ENCODE data around the gene SNX33. TPM values are rescaled to one million over a fixed set of nuclear protein-coding genes. Genes with fewer than 3 reads are reported as not detected.
A peak's percentile ranks its signal among the peaks of the same experiment; 100 is the strongest.
"Not testable (repeated sequence)": the region's sequence is repeated elsewhere in the genome, so short reads cannot be mapped to it uniquely, and the experiment has no call there.

SNX33 gene
- polyA plus RNA-seq (ENCODE audit: insufficient read length in 3 of 3): 10 to 100 TPM; 18.0 to 21.8 (median 20.5) TPM
- long read RNA-seq, donor 1, full-length matches to known transcripts: 4 of 4 reads
- long read RNA-seq, donor 1, partial matches to known transcripts: 0 of 4 reads
- long read RNA-seq, donor 1, other reads (novel, unspliced or antisense): 0 of 4 reads
- long read RNA-seq, donor 2, full-length matches to known transcripts: 1 of 6 reads
- long read RNA-seq, donor 2, partial matches to known transcripts: 5 of 6 reads
- long read RNA-seq, donor 2, other reads (novel, unspliced or antisense): 0 of 6 reads
- long read RNA-seq, donor 3, full-length matches to known transcripts: 12 of 12 reads
- long read RNA-seq, donor 3, partial matches to known transcripts: 0 of 12 reads
- long read RNA-seq, donor 3, other reads (novel, unspliced or antisense): 0 of 12 reads
- long read RNA-seq, donor 4, full-length matches to known transcripts: 5 of 5 reads
- long read RNA-seq, donor 4, partial matches to known transcripts: 0 of 5 reads
- long read RNA-seq, donor 4, other reads (novel, unspliced or antisense): 0 of 5 reads
- long read RNA-seq, donor 5: 0 reads
- long read RNA-seq, donor 6, full-length matches to known transcripts: 8 of 8 reads
- long read RNA-seq, donor 6, partial matches to known transcripts: 0 of 8 reads
- long read RNA-seq, donor 6, other reads (novel, unspliced or antisense): 0 of 8 reads
- long read RNA-seq, donor 7, full-length matches to known transcripts: 2 of 2 reads
- long read RNA-seq, donor 7, partial matches to known transcripts: 0 of 2 reads
- long read RNA-seq, donor 7, other reads (novel, unspliced or antisense): 0 of 2 reads
- long read RNA-seq, donor 8: 0 reads
- long read RNA-seq, donor 9, full-length matches to known transcripts: 2 of 7 reads
- long read RNA-seq, donor 9, partial matches to known transcripts: 5 of 7 reads
- long read RNA-seq, donor 9, other reads (novel, unspliced or antisense): 0 of 7 reads
- long read RNA-seq, donor 10, full-length matches to known transcripts: 2 of 2 reads
- long read RNA-seq, donor 10, partial matches to known transcripts: 0 of 2 reads
- long read RNA-seq, donor 10, other reads (novel, unspliced or antisense): 0 of 2 reads
- long read RNA-seq, donor 11, full-length matches to known transcripts: 3 of 3 reads
- long read RNA-seq, donor 11, partial matches to known transcripts: 0 of 3 reads
- long read RNA-seq, donor 11, other reads (novel, unspliced or antisense): 0 of 3 reads
- long read RNA-seq, donor 12, full-length matches to known transcripts: 1 of 1 reads
- long read RNA-seq, donor 12, partial matches to known transcripts: 0 of 1 reads
- long read RNA-seq, donor 12, other reads (novel, unspliced or antisense): 0 of 1 reads
- long read RNA-seq, donor 13: 0 reads
- long read RNA-seq, donor 14, full-length matches to known transcripts: 5 of 5 reads
- long read RNA-seq, donor 14, partial matches to known transcripts: 0 of 5 reads
- long read RNA-seq, donor 14, other reads (novel, unspliced or antisense): 0 of 5 reads
- long read RNA-seq, donor 15, full-length matches to known transcripts: 6 of 6 reads
- long read RNA-seq, donor 15, partial matches to known transcripts: 0 of 6 reads
- long read RNA-seq, donor 15, other reads (novel, unspliced or antisense): 0 of 6 reads
- long read RNA-seq, donor 16, full-length matches to known transcripts: 12 of 12 reads
- long read RNA-seq, donor 16, partial matches to known transcripts: 0 of 12 reads
- long read RNA-seq, donor 16, other reads (novel, unspliced or antisense): 0 of 12 reads

- peak in 8 of 11 donors; percentile 70 to 80 (median 74) for DNase-seq (ENCODE audit: extremely low read depth in 1 of 11, low read depth in 9 of 11, low spot score in 4 of 11)
Measured at GRCh38 chr15:75647370-75648155, at the start of gene SNX33. SNX33 (plus strand) TSS chr15:75647912; CDS start chr15:75649103, 1,191 bp downstream.

- DNase-seq (ENCODE audit: extremely low read depth in 1 of 11, low read depth in 9 of 11, low spot score in 4 of 11): no peak
Measured at GRCh38 chr15:75598361-75598760, 49.4 kb upstream of the SNX33 start.

GRCh38 chr15:75599401-75599800 lies 48.3 kb upstream of the SNX33 start:
- DNase-seq (ENCODE audit: extremely low read depth in 1 of 11, low read depth in 9 of 11, low spot score in 4 of 11): no peak

GRCh38 chr15:75606026-75606425 lies 41.7 kb upstream of the SNX33 start:
- DNase-seq (ENCODE audit: extremely low read depth in 1 of 11, low read depth in 9 of 11, low spot score in 4 of 11): no peak

- DNase-seq (ENCODE audit: extremely low read depth in 1 of 11, low read depth in 9 of 11, low spot score in 4 of 11): no peak
Measured at GRCh38 chr15:75606711-75607699, 40.7 kb upstream of the SNX33 start.

- no peak for DNase-seq (ENCODE audit: extremely low read depth in 1 of 11, low read depth in 9 of 11, low spot score in 4 of 11)
Measured at GRCh38 chr15:75616766-75617165, 30.9 kb upstream of the SNX33 start.

GRCh38 chr15:75620058-75620820 lies 27.5 kb upstream of the SNX33 start:
- peak in 1 of 11 donors; percentile 11 for DNase-seq (ENCODE audit: extremely low read depth in 1 of 11, low read depth in 9 of 11, low spot score in 4 of 11)

GRCh38 chr15:75620841-75621391 lies 26.8 kb upstream of the SNX33 start:
- DNase-seq (ENCODE audit: extremely low read depth in 1 of 11, low read depth in 9 of 11, low spot score in 4 of 11): peak in 1 of 11 donors; percentile 28

GRCh38 chr15:75622505-75622904 lies 25.2 kb upstream of the SNX33 start:
- no peak for DNase-seq (ENCODE audit: extremely low read depth in 1 of 11, low read depth in 9 of 11, low spot score in 4 of 11)

- peak; percentile 87 to 95 (median 92) for DNase-seq (ENCODE audit: extremely low read depth in 1 of 11, low read depth in 9 of 11, low spot score in 4 of 11)
Measured at GRCh38 chr15:75625542-75626347, 22.0 kb upstream of the SNX33 start, which contains the start of gene SNUPN. SNUPN (minus strand) TSS chr15:75625725; CDS start chr15:75621051, 4,674 bp downstream.

GRCh38 chr15:75631935-75632334 lies 15.8 kb upstream of the SNX33 start:
- DNase-seq (ENCODE audit: extremely low read depth in 1 of 11, low read depth in 9 of 11, low spot score in 4 of 11): no peak

- not testable (repeated sequence) for DNase-seq (ENCODE audit: extremely low read depth in 1 of 11, low read depth in 9 of 11, low spot score in 4 of 11)
Measured at GRCh38 chr15:75633922-75634321, 13.8 kb upstream of the SNX33 start.

- no peak for DNase-seq (ENCODE audit: extremely low read depth in 1 of 11, low read depth in 9 of 11, low spot score in 4 of 11)
Measured at GRCh38 chr15:75636026-75636425, 11.7 kb upstream of the SNX33 start.
